HL-60 (cell line): ENCODE results near the gene SPRING1.

Experiments used
- DNase-seq, 2 experiments: peaks; one replicate each; pipeline ENCODE4 v3.0.0-alpha.2; 2010 to 2020; ENCODE audit warnings: low read depth in 1 of 2, low spot score in 1 of 2
- H3K27ac ChIP-seq: fragments of 250-450 bp; sonication (Bioruptor Pico); replicated peaks from 2 replicates; pipeline ENCODE4 v1.5.1; 2020; ENCODE audit warnings: mild to moderate bottlenecking, moderate library complexity
- H3K27me3 ChIP-seq: fragments of 250-450 bp; sonication (Bioruptor Pico); 2 replicates; pipeline ENCODE4 v1.5.1; 2021; ENCODE audit warnings: mild to moderate bottlenecking, moderate library complexity; ENCODE audit not compliant: insufficient read depth, poor library complexity, severe bottlenecking
- H3K4me3 ChIP-seq: replicated peaks from 2 replicates; pipeline ENCODE4 v1.5.1; 2011; ENCODE audit warnings: mild to moderate bottlenecking, control low read depth, low read length; ENCODE audit not compliant: insufficient read depth
- GABPA ChIP-seq: IDR thresholded peaks from 2 replicates; pipeline ENCODE4 v1.6.1; 2012; ENCODE audit warnings: low read depth
- POLR2AphosphoS5 ChIP-seq: IDR thresholded peaks from 2 replicates; pipeline ENCODE4 v1.6.1; 2012; ENCODE audit warnings: low read depth
- SPI1 ChIP-seq: IDR thresholded peaks from 2 replicates; pipeline ENCODE4 v1.6.1; 2012; ENCODE audit warnings: low read depth, mild to moderate bottlenecking, borderline replicate concordance
- TF ChIP-seq, protein P1 (sequence below): IDR thresholded peaks from 2 replicates; pipeline ENCODE4 v1.6.1; 2012; ENCODE audit warnings: low read depth; ENCODE audit not compliant: insufficient replicate concordance
- TF ChIP-seq, protein P2 (sequence below): IDR thresholded peaks from one replicate; pipeline ENCODE4 v1.5.1; 2011; ENCODE audit warnings: low read length, control low read depth, inconsistent platforms; ENCODE audit not compliant: insufficient read depth

SPRING1 gene

DNA sequence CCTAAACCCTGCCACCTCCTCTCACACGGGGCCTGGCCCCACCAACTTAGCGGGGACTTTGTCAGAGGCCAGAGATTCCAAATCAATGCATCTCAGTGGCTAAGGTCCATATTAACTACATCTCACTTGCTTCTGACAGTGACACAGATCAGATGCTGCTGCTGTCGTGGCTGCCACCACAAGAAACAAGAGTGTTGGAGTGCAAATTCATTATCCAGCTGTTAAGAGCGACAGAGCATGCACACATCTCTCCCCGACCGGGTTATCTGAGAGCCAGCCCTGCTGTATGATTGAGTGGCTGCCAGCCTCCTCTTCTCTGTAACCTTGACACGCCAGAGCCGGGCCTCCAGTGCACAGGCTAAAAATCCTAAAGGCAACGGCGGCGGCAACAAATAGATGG is 40.2 kb downstream of the SPRING1 start:
- DNase-seq = no peak

DNA sequence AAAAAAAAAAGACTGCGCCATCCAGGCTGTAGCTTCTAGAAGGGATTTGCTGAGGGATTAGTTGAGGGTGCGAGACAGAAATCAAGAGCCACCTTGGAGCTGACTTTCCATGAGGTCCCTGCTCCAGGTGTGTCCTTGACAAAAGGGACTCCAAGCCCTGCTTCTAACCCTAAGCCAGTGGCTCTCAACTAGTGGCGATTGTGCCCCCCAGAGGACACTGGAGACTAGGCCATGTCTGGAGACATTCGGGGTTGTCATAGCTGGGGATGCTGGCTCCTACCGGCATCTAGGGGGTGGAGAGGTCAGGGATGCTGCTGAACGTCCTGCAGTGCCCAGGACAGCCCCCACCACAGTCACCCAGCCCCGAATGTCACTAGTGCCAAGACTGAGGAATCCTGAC is 40.6 kb downstream of the SPRING1 start:
- Histone ChIP-seq H3K27ac (no peak overlapping the region), H3K4me3 (no peak overlapping the region), H3K27me3 (no peaks in the 10 kb centered on the region)
- TF ChIP-seq GABPA = no peak
- TF ChIP-seq SPI1 = no peak
- no peak for TF ChIP-seq POLR2AphosphoS5
- TF ChIP-seq, protein P1, sequence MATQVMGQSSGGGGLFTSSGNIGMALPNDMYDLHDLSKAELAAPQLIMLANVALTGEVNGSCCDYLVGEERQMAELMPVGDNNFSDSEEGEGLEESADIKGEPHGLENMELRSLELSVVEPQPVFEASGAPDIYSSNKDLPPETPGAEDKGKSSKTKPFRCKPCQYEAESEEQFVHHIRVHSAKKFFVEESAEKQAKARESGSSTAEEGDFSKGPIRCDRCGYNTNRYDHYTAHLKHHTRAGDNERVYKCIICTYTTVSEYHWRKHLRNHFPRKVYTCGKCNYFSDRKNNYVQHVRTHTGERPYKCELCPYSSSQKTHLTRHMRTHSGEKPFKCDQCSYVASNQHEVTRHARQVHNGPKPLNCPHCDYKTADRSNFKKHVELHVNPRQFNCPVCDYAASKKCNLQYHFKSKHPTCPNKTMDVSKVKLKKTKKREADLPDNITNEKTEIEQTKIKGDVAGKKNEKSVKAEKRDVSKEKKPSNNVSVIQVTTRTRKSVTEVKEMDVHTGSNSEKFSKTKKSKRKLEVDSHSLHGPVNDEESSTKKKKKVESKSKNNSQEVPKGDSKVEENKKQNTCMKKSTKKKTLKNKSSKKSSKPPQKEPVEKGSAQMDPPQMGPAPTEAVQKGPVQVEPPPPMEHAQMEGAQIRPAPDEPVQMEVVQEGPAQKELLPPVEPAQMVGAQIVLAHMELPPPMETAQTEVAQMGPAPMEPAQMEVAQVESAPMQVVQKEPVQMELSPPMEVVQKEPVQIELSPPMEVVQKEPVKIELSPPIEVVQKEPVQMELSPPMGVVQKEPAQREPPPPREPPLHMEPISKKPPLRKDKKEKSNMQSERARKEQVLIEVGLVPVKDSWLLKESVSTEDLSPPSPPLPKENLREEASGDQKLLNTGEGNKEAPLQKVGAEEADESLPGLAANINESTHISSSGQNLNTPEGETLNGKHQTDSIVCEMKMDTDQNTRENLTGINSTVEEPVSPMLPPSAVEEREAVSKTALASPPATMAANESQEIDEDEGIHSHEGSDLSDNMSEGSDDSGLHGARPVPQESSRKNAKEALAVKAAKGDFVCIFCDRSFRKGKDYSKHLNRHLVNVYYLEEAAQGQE = no peak
- TF ChIP-seq, protein P2, sequence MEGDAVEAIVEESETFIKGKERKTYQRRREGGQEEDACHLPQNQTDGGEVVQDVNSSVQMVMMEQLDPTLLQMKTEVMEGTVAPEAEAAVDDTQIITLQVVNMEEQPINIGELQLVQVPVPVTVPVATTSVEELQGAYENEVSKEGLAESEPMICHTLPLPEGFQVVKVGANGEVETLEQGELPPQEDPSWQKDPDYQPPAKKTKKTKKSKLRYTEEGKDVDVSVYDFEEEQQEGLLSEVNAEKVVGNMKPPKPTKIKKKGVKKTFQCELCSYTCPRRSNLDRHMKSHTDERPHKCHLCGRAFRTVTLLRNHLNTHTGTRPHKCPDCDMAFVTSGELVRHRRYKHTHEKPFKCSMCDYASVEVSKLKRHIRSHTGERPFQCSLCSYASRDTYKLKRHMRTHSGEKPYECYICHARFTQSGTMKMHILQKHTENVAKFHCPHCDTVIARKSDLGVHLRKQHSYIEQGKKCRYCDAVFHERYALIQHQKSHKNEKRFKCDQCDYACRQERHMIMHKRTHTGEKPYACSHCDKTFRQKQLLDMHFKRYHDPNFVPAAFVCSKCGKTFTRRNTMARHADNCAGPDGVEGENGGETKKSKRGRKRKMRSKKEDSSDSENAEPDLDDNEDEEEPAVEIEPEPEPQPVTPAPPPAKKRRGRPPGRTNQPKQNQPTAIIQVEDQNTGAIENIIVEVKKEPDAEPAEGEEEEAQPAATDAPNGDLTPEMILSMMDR = no peak
- peak in 1 of 2 experiments; percentile 44 for DNase-seq

More for the DNA sequence above, 40.2 kb downstream of the SPRING1 start:
- H3K4me3 ChIP-seq = no peak overlapping the region
- H3K27ac ChIP-seq = no peak overlapping the region
- H3K27me3 ChIP-seq = no peaks in the 10 kb centered on the region
- TF ChIP-seq SPI1 (no peak), POLR2AphosphoS5 (no peak), GABPA (no peak)
- TF ChIP-seq, protein P2 = no peak
- TF ChIP-seq, protein P1 = no peak

DNA sequence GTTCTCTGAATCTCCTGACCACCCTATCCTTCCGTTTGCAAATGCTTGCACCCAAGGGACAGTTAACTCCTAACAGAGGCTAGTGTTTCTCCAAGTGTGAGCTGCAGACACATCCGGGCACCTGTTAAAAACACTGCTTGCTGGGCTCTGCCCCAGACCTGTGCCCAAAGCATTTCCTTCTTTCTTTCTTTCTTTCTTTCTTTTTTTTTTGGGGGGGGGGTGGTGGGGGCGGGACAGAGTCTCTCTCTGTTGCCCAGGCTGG is 42.5 kb downstream of the SPRING1 start:
- no peak overlapping the region for H3K4me3 ChIP-seq
- DNase-seq = no peak
- TF ChIP-seq SPI1 (no peak), GABPA (no peak), POLR2AphosphoS5 (no peak)
- TF ChIP-seq, protein P1 = no peak
- TF ChIP-seq, protein P2 = no peak
- H3K27me3 ChIP-seq = no peaks in the 10 kb centered on the region
- no peak overlapping the region for H3K27ac ChIP-seq
